Measurements from ENCODE around the gene KLHL29. TPM values are rescaled to one million over a fixed set of nuclear protein-coding genes. Genes with fewer than 3 reads are reported as not detected.

The KLHL29 gene
- total RNA-seq, 1 experiment from 2014 or later, result 7.7 TPM

DNA sequence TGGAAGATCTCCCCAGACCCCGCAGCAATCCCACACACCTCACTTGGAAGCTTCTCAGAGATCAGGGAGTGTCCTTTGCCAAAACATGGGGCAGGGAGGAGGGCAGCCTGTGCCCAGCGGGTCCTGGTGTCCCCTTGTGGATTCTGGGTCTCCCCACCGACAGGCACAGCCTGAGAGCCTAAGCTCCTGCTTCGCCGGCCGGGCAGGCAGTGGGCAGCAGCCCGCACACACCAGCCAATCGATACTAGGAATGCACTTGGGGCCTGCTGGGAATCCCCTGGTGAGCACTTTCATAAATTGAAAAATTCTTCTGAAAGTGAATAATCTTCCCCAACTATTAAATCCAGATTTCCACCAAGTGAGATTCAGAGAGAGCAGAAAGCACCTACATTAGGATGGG, 296.0 kb downstream of the KLHL29 start:
- ChIA-PET CTCF (no interaction called here), POLR2A (no interaction called here)
- ATAC-seq (no peak), DNase-seq (ENCODE audit: low read depth, low spot score) (no peak)
- Histone ChIP-seq H3K36me3 (ENCODE audit: control insufficient read depth, insufficient read depth, low read length) (no peaks in the 10 kb centered on the region), H3K9me3 (ENCODE audit: control insufficient read depth, insufficient read depth, low read depth, low read length) (no peaks in the 10 kb centered on the region), H3K4me1 (ENCODE audit: control insufficient read depth, insufficient read depth, low read length) (no peaks in the 10 kb centered on the region), H3K27me3 (ENCODE audit: control insufficient read depth, insufficient read depth, low read length) (no peaks in the 10 kb centered on the region), H3K4me3 (ENCODE audit: low read depth in 2 of 2, low read length in 2 of 2) (no peak overlapping the region), H3K27ac (ENCODE audit: low read length) (no peak overlapping the region)
- TF ChIP-seq TCF7L2 (IDR thresholded peaks at IDR 0.05; ENCODE audit: low read depth, low read length), result no peak
- TF ChIP-seq, protein P1, sequence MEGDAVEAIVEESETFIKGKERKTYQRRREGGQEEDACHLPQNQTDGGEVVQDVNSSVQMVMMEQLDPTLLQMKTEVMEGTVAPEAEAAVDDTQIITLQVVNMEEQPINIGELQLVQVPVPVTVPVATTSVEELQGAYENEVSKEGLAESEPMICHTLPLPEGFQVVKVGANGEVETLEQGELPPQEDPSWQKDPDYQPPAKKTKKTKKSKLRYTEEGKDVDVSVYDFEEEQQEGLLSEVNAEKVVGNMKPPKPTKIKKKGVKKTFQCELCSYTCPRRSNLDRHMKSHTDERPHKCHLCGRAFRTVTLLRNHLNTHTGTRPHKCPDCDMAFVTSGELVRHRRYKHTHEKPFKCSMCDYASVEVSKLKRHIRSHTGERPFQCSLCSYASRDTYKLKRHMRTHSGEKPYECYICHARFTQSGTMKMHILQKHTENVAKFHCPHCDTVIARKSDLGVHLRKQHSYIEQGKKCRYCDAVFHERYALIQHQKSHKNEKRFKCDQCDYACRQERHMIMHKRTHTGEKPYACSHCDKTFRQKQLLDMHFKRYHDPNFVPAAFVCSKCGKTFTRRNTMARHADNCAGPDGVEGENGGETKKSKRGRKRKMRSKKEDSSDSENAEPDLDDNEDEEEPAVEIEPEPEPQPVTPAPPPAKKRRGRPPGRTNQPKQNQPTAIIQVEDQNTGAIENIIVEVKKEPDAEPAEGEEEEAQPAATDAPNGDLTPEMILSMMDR (IDR thresholded peaks at IDR 0.05), result no peak
- no peak for TF ChIP-seq POLR2AphosphoS5 (IDR thresholded peaks at IDR 0.05; ENCODE audit: low read depth, low read length)
- TF ChIP-seq, protein P2, sequence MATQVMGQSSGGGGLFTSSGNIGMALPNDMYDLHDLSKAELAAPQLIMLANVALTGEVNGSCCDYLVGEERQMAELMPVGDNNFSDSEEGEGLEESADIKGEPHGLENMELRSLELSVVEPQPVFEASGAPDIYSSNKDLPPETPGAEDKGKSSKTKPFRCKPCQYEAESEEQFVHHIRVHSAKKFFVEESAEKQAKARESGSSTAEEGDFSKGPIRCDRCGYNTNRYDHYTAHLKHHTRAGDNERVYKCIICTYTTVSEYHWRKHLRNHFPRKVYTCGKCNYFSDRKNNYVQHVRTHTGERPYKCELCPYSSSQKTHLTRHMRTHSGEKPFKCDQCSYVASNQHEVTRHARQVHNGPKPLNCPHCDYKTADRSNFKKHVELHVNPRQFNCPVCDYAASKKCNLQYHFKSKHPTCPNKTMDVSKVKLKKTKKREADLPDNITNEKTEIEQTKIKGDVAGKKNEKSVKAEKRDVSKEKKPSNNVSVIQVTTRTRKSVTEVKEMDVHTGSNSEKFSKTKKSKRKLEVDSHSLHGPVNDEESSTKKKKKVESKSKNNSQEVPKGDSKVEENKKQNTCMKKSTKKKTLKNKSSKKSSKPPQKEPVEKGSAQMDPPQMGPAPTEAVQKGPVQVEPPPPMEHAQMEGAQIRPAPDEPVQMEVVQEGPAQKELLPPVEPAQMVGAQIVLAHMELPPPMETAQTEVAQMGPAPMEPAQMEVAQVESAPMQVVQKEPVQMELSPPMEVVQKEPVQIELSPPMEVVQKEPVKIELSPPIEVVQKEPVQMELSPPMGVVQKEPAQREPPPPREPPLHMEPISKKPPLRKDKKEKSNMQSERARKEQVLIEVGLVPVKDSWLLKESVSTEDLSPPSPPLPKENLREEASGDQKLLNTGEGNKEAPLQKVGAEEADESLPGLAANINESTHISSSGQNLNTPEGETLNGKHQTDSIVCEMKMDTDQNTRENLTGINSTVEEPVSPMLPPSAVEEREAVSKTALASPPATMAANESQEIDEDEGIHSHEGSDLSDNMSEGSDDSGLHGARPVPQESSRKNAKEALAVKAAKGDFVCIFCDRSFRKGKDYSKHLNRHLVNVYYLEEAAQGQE (IDR thresholded peaks at IDR 0.05; ENCODE audit: insufficient read depth in 1 of 2, low read depth in 2 of 2, low read length in 1 of 2), result no peak
- TF ChIP-seq SIN3A (IDR thresholded peaks at IDR 0.05; ENCODE audit: borderline replicate concordance, insufficient read depth, low read depth, low read length), result no peak
- intact Hi-C loops (cut with micrococcal nuclease; ENCODE audit: unreplicated experiment), result no loop called here
- BruUV-seq (replicated peaks), result no TSS peak
- in situ Hi-C loops (cut with HindIII; ENCODE audit: low pct_unique_long_range_greater_than_20kb, low sequenced_read_pairs), result no loop called here

DNA sequence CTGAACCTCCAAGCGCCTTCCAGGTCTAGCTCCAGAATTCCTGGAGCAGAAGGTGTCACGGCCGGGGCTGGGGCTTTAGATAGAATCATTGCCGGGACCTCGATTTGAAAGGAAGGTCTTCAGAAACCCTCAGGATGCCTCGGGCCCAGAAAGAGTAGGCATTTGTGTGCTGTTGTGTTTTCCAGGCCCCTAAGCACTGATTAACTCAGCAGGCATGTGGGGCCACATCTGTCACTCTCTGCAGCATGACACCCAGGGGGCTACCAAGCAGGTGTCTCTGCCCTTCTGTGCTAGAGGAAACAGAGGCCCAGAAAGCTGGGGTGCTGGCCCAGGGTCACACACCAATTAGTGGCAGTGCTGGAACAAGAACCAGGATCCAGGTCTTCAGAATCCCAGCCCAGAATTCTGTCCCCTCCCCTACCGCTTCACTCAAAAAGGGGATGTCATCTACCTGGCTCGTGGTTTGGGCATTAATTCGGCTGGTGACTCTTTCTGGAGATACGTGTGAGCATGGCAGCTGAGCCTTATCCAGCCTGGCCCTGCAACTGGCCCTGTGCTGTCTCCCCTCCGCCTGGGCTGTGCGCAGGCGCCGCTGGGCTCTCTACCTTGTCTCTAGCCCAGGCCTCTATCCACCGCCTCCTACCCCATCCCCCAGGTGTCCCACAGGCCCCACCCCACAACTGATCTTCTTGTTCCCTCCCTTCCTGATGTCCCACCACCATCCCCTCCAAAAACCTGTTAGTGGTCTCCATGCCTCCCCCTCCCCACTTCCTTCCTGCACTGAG, 296.6 kb downstream of the KLHL29 start:
- no peak overlapping the region for H3K4me3 ChIP-seq (ENCODE audit: low read depth in 2 of 2, low read length in 2 of 2)
- no peaks in the 10 kb centered on the region for H3K36me3 ChIP-seq (ENCODE audit: control insufficient read depth, insufficient read depth, low read length)
- DNase-seq (ENCODE audit: low read depth, low spot score) (no peak), ATAC-seq (0 out of 2 replicates have a peak, but pooled peaks have one; percentile 29)
- no peak for TF ChIP-seq POLR2AphosphoS5 (IDR thresholded peaks at IDR 0.05; ENCODE audit: low read depth, low read length)
- TF ChIP-seq, protein P1 (IDR thresholded peaks at IDR 0.05), result no peak
- TF ChIP-seq, protein P2 (IDR thresholded peaks at IDR 0.05; ENCODE audit: insufficient read depth in 1 of 2, low read depth in 2 of 2, low read length in 1 of 2), result no peak
- TF ChIP-seq TCF7L2 (IDR thresholded peaks at IDR 0.05; ENCODE audit: low read depth, low read length), result no peak
- no peak for TF ChIP-seq SIN3A (IDR thresholded peaks at IDR 0.05; ENCODE audit: borderline replicate concordance, insufficient read depth, low read depth, low read length)
- ChIA-PET POLR2A (no interaction called here), CTCF (no interaction called here)
- H3K27me3 ChIP-seq (ENCODE audit: control insufficient read depth, insufficient read depth, low read length), result no peaks in the 10 kb centered on the region
- BruUV-seq (replicated peaks), result no TSS peak
- H3K27ac ChIP-seq (ENCODE audit: low read length), result no peak overlapping the region
- intact Hi-C loops (cut with micrococcal nuclease; ENCODE audit: unreplicated experiment), result no loop called here
- no peaks in the 10 kb centered on the region for H3K9me3 ChIP-seq (ENCODE audit: control insufficient read depth, insufficient read depth, low read depth, low read length)
- in situ Hi-C loops (cut with HindIII; ENCODE audit: low pct_unique_long_range_greater_than_20kb, low sequenced_read_pairs), result no loop called here
- no peaks in the 10 kb centered on the region for H3K4me1 ChIP-seq (ENCODE audit: control insufficient read depth, insufficient read depth, low read length)

Measured in Panc1 (cell line).